ENCODE data around the gene SLIT3.

SLIT3 gene

DNA sequence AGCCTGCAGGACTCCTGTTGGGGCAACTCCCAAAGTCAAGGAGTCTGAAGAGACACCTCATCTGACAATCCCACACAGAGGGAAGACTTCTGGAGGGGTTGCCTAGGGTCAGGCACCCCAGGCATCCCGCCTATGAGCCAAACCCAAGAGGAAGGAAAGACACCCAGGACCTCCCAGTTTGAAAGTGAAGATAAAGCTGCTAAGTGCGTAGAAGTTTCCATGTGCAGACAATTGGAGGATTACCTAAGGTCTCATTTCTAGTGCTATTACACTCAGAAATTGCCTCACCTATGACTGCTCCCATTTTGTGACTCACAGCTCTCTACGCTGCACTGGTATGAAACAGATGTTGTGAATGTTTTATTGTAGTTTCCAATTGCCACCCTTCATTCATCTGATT lies 322.9 kb downstream of the SLIT3 start:
- Histone ChIP-seq H3K4me1 (ENCODE audit: control insufficient read depth, insufficient read depth, low read length) (no peaks in the 10 kb centered on the region), H3K36me3 (ENCODE audit: insufficient read depth, low read length) (no peaks in the 10 kb centered on the region), H3K4me2 (ENCODE audit: low read length) (no peak overlapping the region), H3K9me3 (replicated peaks; ENCODE audit: low read length) (no peaks in the 10 kb centered on the region), H3K9ac (ENCODE audit: low read depth, low read length) (no peak overlapping the region), H3K4me3 (ENCODE audit: low read length) (no peak overlapping the region), H3K27me3 (ENCODE audit: control insufficient read depth, insufficient read depth, low read length) (peaks cover 19% of the 10 kb centered on the region)

DNA sequence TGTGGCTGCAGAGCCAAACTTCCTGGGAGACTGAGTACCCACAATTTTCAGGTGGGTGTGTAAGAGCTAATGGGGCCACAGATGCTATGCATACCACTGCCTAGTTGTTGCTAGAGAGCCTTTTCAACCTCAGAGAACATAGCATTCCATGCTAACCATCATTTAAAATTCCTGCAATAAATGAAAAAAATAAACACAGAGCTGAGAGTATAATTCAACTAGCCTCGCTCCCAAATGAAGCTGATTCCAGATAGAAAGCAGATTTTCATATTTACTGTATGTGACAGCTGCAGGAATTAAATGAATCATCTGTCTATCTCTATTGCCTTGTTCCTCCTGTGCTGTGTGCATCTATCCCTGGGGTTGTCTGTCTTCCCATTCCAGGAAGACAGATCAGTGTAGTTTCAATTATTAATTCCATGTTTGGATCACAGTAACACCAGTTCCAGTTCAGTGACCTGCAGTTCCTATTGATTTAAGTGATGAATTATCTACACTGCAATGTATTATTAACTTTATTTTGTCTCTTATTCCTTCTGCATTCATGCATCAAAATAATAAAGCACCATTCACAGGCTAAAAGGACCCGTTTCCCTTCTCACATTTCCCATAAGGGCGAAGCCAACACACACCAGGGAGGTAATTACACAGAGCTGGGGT lies 324.5 kb downstream of the SLIT3 start:
- H3K27me3 ChIP-seq (ENCODE audit: control insufficient read depth, insufficient read depth, low read length): peaks cover 19% of the 10 kb centered on the region
- no peaks in the 10 kb centered on the region for H3K4me1 ChIP-seq (ENCODE audit: control insufficient read depth, insufficient read depth, low read length)
- H3K9ac ChIP-seq (ENCODE audit: low read depth, low read length): no peak overlapping the region
- no peak overlapping the region for H3K4me3 ChIP-seq (ENCODE audit: low read length)
- H3K4me2 ChIP-seq (ENCODE audit: low read length): no peak overlapping the region
- H3K36me3 ChIP-seq (ENCODE audit: insufficient read depth, low read length): no peaks in the 10 kb centered on the region
- H3K9me3 ChIP-seq (replicated peaks; ENCODE audit: low read length): no peaks in the 10 kb centered on the region

- Histone ChIP-seq H3K4me1 (ENCODE audit: control insufficient read depth, insufficient read depth, low read length) (no peaks in the 10 kb centered on the region), H3K9ac (ENCODE audit: low read depth, low read length) (no peak overlapping the region), H3K9me3 (replicated peaks; ENCODE audit: low read length) (no peaks in the 10 kb centered on the region), H3K4me3 (ENCODE audit: low read length) (no peak overlapping the region), H3K36me3 (ENCODE audit: insufficient read depth, low read length) (no peaks in the 10 kb centered on the region), H3K27me3 (ENCODE audit: control insufficient read depth, insufficient read depth, low read length) (peaks cover 18% of the 10 kb centered on the region), H3K4me2 (ENCODE audit: low read length) (no peak overlapping the region)
These were observed 325.6 kb downstream of the SLIT3 start for GRCh38 chr5:168975331-168975730.

- Histone ChIP-seq H3K36me3 (ENCODE audit: insufficient read depth, low read length) (no peaks in the 10 kb centered on the region), H3K4me3 (ENCODE audit: low read length) (no peak overlapping the region), H3K9me3 (replicated peaks; ENCODE audit: low read length) (no peaks in the 10 kb centered on the region), H3K9ac (ENCODE audit: low read depth, low read length) (no peak overlapping the region), H3K4me1 (ENCODE audit: control insufficient read depth, insufficient read depth, low read length) (no peaks in the 10 kb centered on the region), H3K27me3 (ENCODE audit: control insufficient read depth, insufficient read depth, low read length) (peaks cover 9% of the 10 kb centered on the region), H3K4me2 (ENCODE audit: low read length) (no peak overlapping the region)
These were observed 326.9 kb downstream of the SLIT3 start for GRCh38 chr5:168974082-168974481.

DNA sequence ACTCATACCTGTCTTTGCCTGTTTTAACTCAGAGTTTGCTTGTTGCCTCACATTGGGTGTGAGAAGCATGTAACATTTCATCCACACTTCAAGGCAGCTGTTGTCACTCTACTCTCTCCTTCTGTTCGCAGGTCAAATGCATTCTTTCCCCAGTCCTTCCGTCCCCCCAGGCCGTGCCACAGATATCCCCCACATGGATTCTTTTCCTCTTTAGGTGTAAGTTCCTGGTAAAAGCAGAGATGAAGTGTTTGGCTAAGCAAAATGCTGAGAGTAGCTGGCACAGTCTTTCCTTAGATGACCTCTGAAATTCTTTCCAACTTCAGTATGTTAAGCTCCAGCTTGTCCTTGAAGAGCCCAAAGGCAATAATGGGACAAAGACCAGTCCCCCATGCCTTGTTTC lies 328.2 kb downstream of the SLIT3 start:
- Histone ChIP-seq H3K27me3 (ENCODE audit: control insufficient read depth, insufficient read depth, low read length) (peaks cover 7% of the 10 kb centered on the region), H3K4me1 (ENCODE audit: control insufficient read depth, insufficient read depth, low read length) (no peaks in the 10 kb centered on the region), H3K4me3 (ENCODE audit: low read length) (no peak overlapping the region), H3K36me3 (ENCODE audit: insufficient read depth, low read length) (no peaks in the 10 kb centered on the region), H3K9me3 (replicated peaks; ENCODE audit: low read length) (no peaks in the 10 kb centered on the region), H3K4me2 (ENCODE audit: low read length) (no peak overlapping the region), H3K9ac (ENCODE audit: low read depth, low read length) (no peak overlapping the region)

- H3K36me3 ChIP-seq (ENCODE audit: insufficient read depth, low read length): no peaks in the 10 kb centered on the region
- H3K4me2 ChIP-seq (ENCODE audit: low read length): no peak overlapping the region
- H3K4me3 ChIP-seq (ENCODE audit: low read length): no peak overlapping the region
- H3K4me1 ChIP-seq (ENCODE audit: control insufficient read depth, insufficient read depth, low read length): no peaks in the 10 kb centered on the region
- H3K27me3 ChIP-seq (ENCODE audit: control insufficient read depth, insufficient read depth, low read length): peaks cover 5% of the 10 kb centered on the region
- H3K9ac ChIP-seq (ENCODE audit: low read depth, low read length): no peak overlapping the region
- no peaks in the 10 kb centered on the region for H3K9me3 ChIP-seq (replicated peaks; ENCODE audit: low read length)
These were observed 329.8 kb downstream of the SLIT3 start for GRCh38 chr5:168971100-168971499.

DNA sequence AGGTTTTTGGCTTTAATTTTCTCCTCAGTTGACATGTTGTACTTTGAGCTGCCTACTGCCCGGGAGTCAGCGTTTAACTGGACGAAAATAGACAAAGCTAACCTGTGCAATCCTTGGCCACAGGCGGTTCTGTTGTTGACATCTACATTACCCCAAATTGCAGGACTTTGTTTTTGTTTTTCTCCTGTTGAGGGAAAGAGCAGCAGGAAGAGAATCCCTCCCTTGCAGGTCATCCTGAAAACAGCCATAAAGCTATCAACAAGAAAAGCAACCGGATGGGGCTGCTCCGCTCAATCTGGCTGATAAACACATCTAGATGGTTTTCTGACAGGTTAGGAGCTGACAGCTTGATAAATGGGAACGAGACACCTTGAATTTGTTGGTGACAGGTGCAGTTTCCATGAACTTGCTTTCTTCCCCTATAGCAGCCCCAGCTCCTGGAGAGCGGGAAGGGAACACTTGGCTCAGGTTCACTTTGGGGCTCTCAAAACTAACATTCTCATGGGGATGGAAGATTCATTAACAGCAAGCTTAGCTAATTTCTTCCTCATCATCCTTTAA lies 331.5 kb downstream of the SLIT3 start:
- Histone ChIP-seq H3K27me3 (ENCODE audit: control insufficient read depth, insufficient read depth, low read length) (peaks cover 3% of the 10 kb centered on the region), H3K9ac (ENCODE audit: low read depth, low read length) (no peak overlapping the region), H3K4me1 (ENCODE audit: control insufficient read depth, insufficient read depth, low read length) (no peaks in the 10 kb centered on the region), H3K9me3 (replicated peaks; ENCODE audit: low read length) (no peaks in the 10 kb centered on the region), H3K36me3 (ENCODE audit: insufficient read depth, low read length) (no peaks in the 10 kb centered on the region), H3K4me2 (ENCODE audit: low read length) (no peak overlapping the region), H3K4me3 (ENCODE audit: low read length) (no peak overlapping the region)

- Histone ChIP-seq H3K4me1 (ENCODE audit: control insufficient read depth, insufficient read depth, low read length) (no peaks in the 10 kb centered on the region), H3K4me2 (ENCODE audit: low read length) (no peak overlapping the region), H3K9ac (ENCODE audit: low read depth, low read length) (no peak overlapping the region), H3K27me3 (ENCODE audit: control insufficient read depth, insufficient read depth, low read length) (peaks cover 3% of the 10 kb centered on the region), H3K36me3 (ENCODE audit: insufficient read depth, low read length) (no peaks in the 10 kb centered on the region), H3K4me3 (ENCODE audit: low read length) (no peak overlapping the region), H3K9me3 (replicated peaks; ENCODE audit: low read length) (no peaks in the 10 kb centered on the region)
These were observed 332.9 kb downstream of the SLIT3 start for GRCh38 chr5:168967882-168968620.

DNA sequence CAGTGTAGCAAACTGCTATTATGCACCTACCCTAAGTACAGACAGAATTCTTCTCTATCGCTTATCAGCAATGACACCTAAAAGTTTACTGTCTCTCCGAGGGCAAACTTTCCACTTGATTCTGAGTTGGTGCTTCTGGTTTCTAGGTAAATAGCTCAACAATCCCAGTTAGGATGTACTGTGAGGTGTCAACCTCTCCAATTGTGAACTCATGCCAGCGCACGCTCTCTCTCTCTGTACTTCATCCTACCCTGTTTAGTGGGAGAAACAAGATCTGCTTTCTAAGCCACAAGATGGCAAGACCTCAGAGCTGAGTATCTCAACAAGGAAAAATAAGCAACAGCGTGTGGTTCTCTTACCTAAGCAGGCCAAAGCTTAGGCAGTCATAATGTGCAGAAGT lies 335.3 kb downstream of the SLIT3 start:
- Histone ChIP-seq H3K9me3 (replicated peaks; ENCODE audit: low read length) (no peaks in the 10 kb centered on the region), H3K27me3 (ENCODE audit: control insufficient read depth, insufficient read depth, low read length) (peaks cover 3% of the 10 kb centered on the region), H3K9ac (ENCODE audit: low read depth, low read length) (no peak overlapping the region), H3K4me2 (ENCODE audit: low read length) (no peak overlapping the region), H3K36me3 (ENCODE audit: insufficient read depth, low read length) (no peaks in the 10 kb centered on the region), H3K4me3 (ENCODE audit: low read length) (no peak overlapping the region), H3K4me1 (ENCODE audit: control insufficient read depth, insufficient read depth, low read length) (no peaks in the 10 kb centered on the region)

GRCh38 chr5:168964182-168964581 lies 336.8 kb downstream of the SLIT3 start:
- Histone ChIP-seq H3K4me2 (ENCODE audit: low read length) (no peak overlapping the region), H3K4me3 (ENCODE audit: low read length) (no peak overlapping the region), H3K27me3 (ENCODE audit: control insufficient read depth, insufficient read depth, low read length) (peaks cover 3% of the 10 kb centered on the region), H3K9ac (ENCODE audit: low read depth, low read length) (no peak overlapping the region), H3K9me3 (replicated peaks; ENCODE audit: low read length) (no peaks in the 10 kb centered on the region), H3K4me1 (ENCODE audit: control insufficient read depth, insufficient read depth, low read length) (no peaks in the 10 kb centered on the region), H3K36me3 (ENCODE audit: insufficient read depth, low read length) (no peaks in the 10 kb centered on the region)

DNA sequence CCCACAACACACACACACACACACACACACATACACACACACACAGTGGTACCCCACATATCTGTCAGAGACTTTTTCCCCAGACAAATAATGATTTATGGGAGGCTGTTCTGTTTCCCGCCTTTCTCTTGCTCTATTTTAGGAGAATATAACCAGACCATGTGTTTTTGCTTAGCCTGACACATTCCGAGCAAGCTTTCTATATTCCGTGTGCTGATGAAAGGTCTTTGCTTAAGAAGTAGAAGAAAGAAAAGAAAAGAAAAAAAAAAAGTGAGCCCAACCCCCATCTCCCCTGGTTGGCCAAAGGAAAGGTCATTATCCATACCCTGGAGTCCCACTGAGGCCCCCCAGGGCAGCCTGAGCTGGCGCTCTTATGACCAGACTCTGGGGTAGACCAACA lies 338.6 kb downstream of the SLIT3 start:
- no peaks in the 10 kb centered on the region for H3K4me1 ChIP-seq (ENCODE audit: control insufficient read depth, insufficient read depth, low read length)
- peaks cover 3% of the 10 kb centered on the region for H3K27me3 ChIP-seq (ENCODE audit: control insufficient read depth, insufficient read depth, low read length)
- H3K9me3 ChIP-seq (replicated peaks; ENCODE audit: low read length): no peaks in the 10 kb centered on the region
- no peak overlapping the region for H3K9ac ChIP-seq (ENCODE audit: low read depth, low read length)
- no peaks in the 10 kb centered on the region for H3K36me3 ChIP-seq (ENCODE audit: insufficient read depth, low read length)
- no peak overlapping the region for H3K4me3 ChIP-seq (ENCODE audit: low read length)
- H3K4me2 ChIP-seq (ENCODE audit: low read length): no peak overlapping the region

DNA sequence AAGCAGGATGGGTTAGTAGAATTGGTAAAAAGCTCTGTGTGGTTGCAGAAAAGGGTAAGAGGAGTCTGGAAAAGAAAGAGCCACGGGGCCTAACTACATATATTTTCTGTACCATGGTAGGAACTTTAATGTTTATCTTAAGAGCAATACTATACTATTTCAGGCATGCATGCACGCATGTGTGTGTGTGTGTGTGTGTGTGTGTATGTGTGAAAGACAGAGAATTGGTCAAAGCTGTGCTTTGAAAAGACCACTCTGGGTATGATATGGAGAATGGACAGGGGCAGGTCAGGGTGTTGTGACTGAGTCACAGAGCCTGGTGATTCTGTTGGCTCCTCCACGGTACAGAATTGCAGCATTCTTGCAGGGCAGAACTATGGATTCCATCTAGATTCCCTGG lies 339.3 kb downstream of the SLIT3 start:
- no peaks in the 10 kb centered on the region for H3K4me1 ChIP-seq (ENCODE audit: control insufficient read depth, insufficient read depth, low read length)

More for the DNA sequence above, 339.3 kb downstream of the SLIT3 start:
- Histone ChIP-seq H3K27me3 (ENCODE audit: control insufficient read depth, insufficient read depth, low read length) (peaks cover 3% of the 10 kb centered on the region), H3K4me2 (ENCODE audit: low read length) (no peak overlapping the region), H3K4me3 (ENCODE audit: low read length) (no peak overlapping the region), H3K9me3 (replicated peaks; ENCODE audit: low read length) (no peaks in the 10 kb centered on the region), H3K36me3 (ENCODE audit: insufficient read depth, low read length) (no peaks in the 10 kb centered on the region), H3K9ac (ENCODE audit: low read depth, low read length) (no peak overlapping the region)

Data from skeletal muscle satellite cell (primary cell).